SK-N-SH treated with all-trans-retinoic acid at 6 μM for 48 hours (cell line): ENCODE results near the gene TOMM20L.

ENCODE experiments used
- ATAC-seq: fragments of 200-7000 bp; cut with Tn5 transposase; 3 replicates; pipeline ENCODE4 v1.9.1; 2020; ENCODE audit warnings: mild to moderate bottlenecking, moderate library complexity
- ARNTL ChIP-seq: fragments of 450-650 bp; formaldehyde crosslinking; IDR thresholded peaks from 2 replicates; pipeline ENCODE4 v1.5.0; 2020; ENCODE audit warnings: low read depth, mild to moderate bottlenecking, moderate library complexity, borderline replicate concordance
- BACH2 ChIP-seq: fragments of 250-450 bp; sonication (Bioruptor Pico); IDR thresholded peaks from 2 replicates; pipeline ENCODE4 v1.9.0; 2021; ENCODE audit warnings: mild to moderate bottlenecking, borderline replicate concordance
- CREB5 ChIP-seq: fragments of 250-450 bp; sonication (Bioruptor Pico); IDR thresholded peaks from 2 replicates; pipeline ENCODE4 v1.5.1; 2020; ENCODE audit warnings: low read depth, mild to moderate bottlenecking, moderate library complexity
- CSDC2 ChIP-seq: fragments of 250-450 bp; sonication (Bioruptor Pico); IDR thresholded peaks from 2 replicates; pipeline ENCODE4 v1.5.0; 2020; ENCODE audit warnings: mild to moderate bottlenecking, moderate library complexity
- ESRRG ChIP-seq: fragments of 250-450 bp; sonication (Bioruptor Pico); IDR thresholded peaks from 2 replicates; pipeline ENCODE4 v1.6.1; 2021; ENCODE audit warnings: mild to moderate bottlenecking
- GLIS3 ChIP-seq: fragments of 250-450 bp; sonication (Bioruptor Pico); IDR thresholded peaks from 2 replicates; pipeline ENCODE4 v1.5.0; 2020; ENCODE audit warnings: mild to moderate bottlenecking, moderate library complexity
- ISL1 ChIP-seq: fragments of 250-450 bp; sonication (Bioruptor Pico); IDR thresholded peaks from 2 replicates; pipeline ENCODE4 v2.1.2; 2022; ENCODE audit warnings: mild to moderate bottlenecking, moderate library complexity
- OSR1 ChIP-seq: fragments of 250-450 bp; sonication (Bioruptor Pico); IDR thresholded peaks from 2 replicates; pipeline ENCODE4 v1.8.0; 2022; ENCODE audit warnings: moderate library complexity, mild to moderate bottlenecking, inconsistent platforms
- PPARA ChIP-seq: fragments of 250-450 bp; sonication (Bioruptor Pico); IDR thresholded peaks from 2 replicates; pipeline ENCODE4 v1.5.0; 2020; ENCODE audit warnings: mild to moderate bottlenecking, borderline replicate concordance
- RARB ChIP-seq: fragments of 250-450 bp; sonication (Bioruptor Pico); IDR thresholded peaks from 2 replicates; pipeline ENCODE4 v1.8.0; 2021; ENCODE audit warnings: mild to moderate bottlenecking, moderate library complexity
- SNAI2 ChIP-seq: fragments of 250-450 bp; sonication (Bioruptor Pico); IDR thresholded peaks from 2 replicates; pipeline ENCODE4 v1.5.0; 2020; ENCODE audit warnings: mild to moderate bottlenecking, moderate library complexity
- TCF4 ChIP-seq: fragments of 250-450 bp; sonication (Bioruptor Pico); IDR thresholded peaks from 2 replicates; pipeline ENCODE4 v1.8.0; 2021; ENCODE audit warnings: mild to moderate bottlenecking, moderate library complexity, borderline replicate concordance
- TSHZ2 ChIP-seq: fragments of 250-450 bp; sonication (Bioruptor Pico); IDR thresholded peaks from 2 replicates; pipeline ENCODE4 v1.5.0; 2020; ENCODE audit warnings: mild to moderate bottlenecking, moderate library complexity
- ZC3H10 ChIP-seq: fragments of 250-450 bp; sonication (Bioruptor Pico); IDR thresholded peaks from 2 replicates; pipeline ENCODE4 v1.5.1; 2021; ENCODE audit warnings: mild to moderate bottlenecking, moderate library complexity
- ZFP3 ChIP-seq: fragments of 250-450 bp; sonication (Bioruptor Pico); IDR thresholded peaks from 2 replicates; pipeline ENCODE4 v1.5.0; 2020; ENCODE audit warnings: mild to moderate bottlenecking, moderate library complexity
- ZFP30 ChIP-seq: fragments of 450-650 bp; formaldehyde crosslinking; IDR thresholded peaks from 2 replicates; pipeline ENCODE4 v1.5.0; 2022; ENCODE audit warnings: mild to moderate bottlenecking, moderate library complexity
- ZNF565 ChIP-seq: fragments of 450-650 bp; formaldehyde crosslinking; conservative IDR thresholded peaks from 2 replicates; pipeline ENCODE4 v1.5.0; 2020; ENCODE audit warnings: low read depth, mild to moderate bottlenecking, moderate library complexity
- ZNF70 ChIP-seq: fragments of 450-650 bp; formaldehyde crosslinking; IDR thresholded peaks from 2 replicates; pipeline ENCODE4 v1.5.0; 2020; ENCODE audit warnings: mild to moderate bottlenecking, moderate library complexity
- ZNF8 ChIP-seq: fragments of 450-650 bp; formaldehyde crosslinking; IDR thresholded peaks from 2 replicates; pipeline ENCODE4 v1.5.0; 2020; ENCODE audit warnings: mild to moderate bottlenecking, moderate library complexity
- TF ChIP-seq, protein P1 (sequence below): fragments of 250-450 bp; sonication (Bioruptor Pico); IDR thresholded peaks from 2 replicates; pipeline ENCODE4 v1.5.1; 2021; ENCODE audit warnings: mild to moderate bottlenecking, moderate library complexity
- TF ChIP-seq, protein P2 (sequence below): fragments of 250-450 bp; sonication (Bioruptor Pico); IDR thresholded peaks from 2 replicates; pipeline ENCODE4 v1.8.0; 2021; ENCODE audit warnings: low read depth, mild to moderate bottlenecking, moderate library complexity, borderline replicate concordance
- TF ChIP-seq, protein P3 (sequence below): fragments of 250-450 bp; sonication (Bioruptor Pico); IDR thresholded peaks from 2 replicates; pipeline ENCODE4 v1.8.0; 2020; ENCODE audit warnings: mild to moderate bottlenecking, moderate library complexity, borderline replicate concordance

The TOMM20L gene

GRCh38 chr14:58395812-58396788 is at the start of gene TOMM20L:
Gene TOMM20L (plus strand): TSS chr14:58395930. CDS start chr14:58395958, 28 bp downstream.
- peak; percentile 95 for ATAC-seq
- TF ChIP-seq ZC3H10 (CRISPR knock-in tag): no peak
- TF ChIP-seq BACH2: no peak
- TF ChIP-seq SNAI2 (CRISPR knock-in tag): 0 out of 2 replicates have a peak, but pooled peaks have one; percentile 7
- TF ChIP-seq, protein P1, sequence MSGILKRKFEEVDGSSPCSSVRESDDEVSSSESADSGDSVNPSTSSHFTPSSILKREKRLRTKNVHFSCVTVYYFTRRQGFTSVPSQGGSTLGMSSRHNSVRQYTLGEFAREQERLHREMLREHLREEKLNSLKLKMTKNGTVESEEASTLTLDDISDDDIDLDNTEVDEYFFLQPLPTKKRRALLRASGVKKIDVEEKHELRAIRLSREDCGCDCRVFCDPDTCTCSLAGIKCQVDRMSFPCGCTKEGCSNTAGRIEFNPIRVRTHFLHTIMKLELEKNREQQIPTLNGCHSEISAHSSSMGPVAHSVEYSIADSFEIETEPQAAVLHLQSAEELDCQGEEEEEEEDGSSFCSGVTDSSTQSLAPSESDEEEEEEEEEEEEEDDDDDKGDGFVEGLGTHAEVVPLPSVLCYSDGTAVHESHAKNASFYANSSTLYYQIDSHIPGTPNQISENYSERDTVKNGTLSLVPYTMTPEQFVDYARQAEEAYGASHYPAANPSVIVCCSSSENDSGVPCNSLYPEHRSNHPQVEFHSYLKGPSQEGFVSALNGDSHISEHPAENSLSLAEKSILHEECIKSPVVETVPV (CRISPR knock-in tag): no peak
- no peak for TF ChIP-seq CSDC2 (CRISPR knock-in tag)
- no peak for TF ChIP-seq RARB (CRISPR knock-in tag)
- TF ChIP-seq ZFP3: peak; percentile 54; the same call in 1 of the 2 replicates
- TF ChIP-seq CREB5 (CRISPR knock-in tag): no peak
- TF ChIP-seq ZNF70 (CRISPR knock-in tag): no peak
- no peak for TF ChIP-seq ISL1 (CRISPR knock-in tag)
- peak; percentile 56; the same call in 1 of the 2 replicates for TF ChIP-seq TSHZ2 (CRISPR knock-in tag)

DNA sequence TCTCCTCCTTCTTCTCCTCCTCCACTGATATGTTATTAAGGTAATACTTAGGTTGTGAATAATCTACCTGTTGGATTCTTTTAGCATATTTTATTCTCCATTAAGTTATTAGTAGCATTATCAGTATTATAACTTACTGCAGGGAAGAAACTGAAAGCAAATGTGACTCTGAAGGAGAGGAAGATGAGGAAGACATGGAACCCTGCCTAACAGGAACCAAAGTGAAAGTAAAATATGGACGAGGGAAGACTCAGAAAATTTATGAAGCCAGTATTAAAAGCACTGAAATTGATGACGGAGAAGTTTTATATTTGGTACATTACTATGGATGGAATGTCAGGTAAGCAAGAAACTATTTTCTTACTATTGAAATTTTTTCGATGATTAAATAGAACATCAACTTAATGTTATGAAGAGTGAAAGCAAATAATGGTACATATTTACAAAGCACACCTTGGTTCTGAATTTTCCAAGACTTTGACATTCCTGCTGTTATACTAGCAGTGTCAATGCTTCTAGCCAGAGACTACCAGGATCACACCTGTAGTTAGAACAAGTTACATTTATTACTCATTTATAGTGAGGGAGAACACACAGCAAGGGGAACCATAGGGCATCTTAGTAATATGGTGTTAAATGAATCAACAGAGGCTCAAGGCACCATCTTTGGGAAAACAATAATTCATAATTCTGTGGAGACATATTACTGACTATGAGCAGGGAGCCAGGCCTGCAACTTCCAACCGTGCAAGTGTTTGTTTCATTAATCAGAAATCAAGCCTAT is 42.0 kb upstream of the TOMM20L start:
- ATAC-seq: no peak
- no peak for TF ChIP-seq ESRRG (CRISPR knock-in tag)
- TF ChIP-seq BACH2: no peak
- TF ChIP-seq CSDC2 (CRISPR knock-in tag): no peak
- TF ChIP-seq ZNF565 (CRISPR knock-in tag): no peak
- TF ChIP-seq ZNF70 (CRISPR knock-in tag): no peak
- TF ChIP-seq, protein P1 (CRISPR knock-in tag): no peak
- TF ChIP-seq, protein P2, sequence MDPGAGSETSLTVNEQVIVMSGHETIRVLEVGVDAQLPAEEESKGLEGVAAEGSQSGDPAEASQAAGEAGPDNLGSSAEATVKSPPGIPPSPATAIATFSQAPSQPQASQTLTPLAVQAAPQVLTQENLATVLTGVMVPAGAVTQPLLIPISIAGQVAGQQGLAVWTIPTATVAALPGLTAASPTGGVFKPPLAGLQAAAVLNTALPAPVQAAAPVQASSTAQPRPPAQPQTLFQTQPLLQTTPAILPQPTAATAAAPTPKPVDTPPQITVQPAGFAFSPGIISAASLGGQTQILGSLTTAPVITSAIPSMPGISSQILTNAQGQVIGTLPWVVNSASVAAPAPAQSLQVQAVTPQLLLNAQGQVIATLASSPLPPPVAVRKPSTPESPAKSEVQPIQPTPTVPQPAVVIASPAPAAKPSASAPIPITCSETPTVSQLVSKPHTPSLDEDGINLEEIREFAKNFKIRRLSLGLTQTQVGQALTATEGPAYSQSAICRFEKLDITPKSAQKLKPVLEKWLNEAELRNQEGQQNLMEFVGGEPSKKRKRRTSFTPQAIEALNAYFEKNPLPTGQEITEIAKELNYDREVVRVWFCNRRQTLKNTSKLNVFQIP (CRISPR knock-in tag): no peak
- no peak for TF ChIP-seq ZFP30 (CRISPR knock-in tag)
- TF ChIP-seq ZC3H10 (CRISPR knock-in tag): no peak
- no peak for TF ChIP-seq SNAI2 (CRISPR knock-in tag)
- TF ChIP-seq RARB (CRISPR knock-in tag): no peak
- TF ChIP-seq CREB5 (CRISPR knock-in tag): no peak
- no peak for TF ChIP-seq GLIS3 (CRISPR knock-in tag)
- TF ChIP-seq TCF4 (CRISPR knock-in tag): no peak
- TF ChIP-seq ZFP3: no peak
- no peak for TF ChIP-seq PPARA
- no peak for TF ChIP-seq ARNTL
- TF ChIP-seq ZNF8: no peak
- TF ChIP-seq OSR1 (CRISPR knock-in tag): no peak
- TF ChIP-seq, protein P3, sequence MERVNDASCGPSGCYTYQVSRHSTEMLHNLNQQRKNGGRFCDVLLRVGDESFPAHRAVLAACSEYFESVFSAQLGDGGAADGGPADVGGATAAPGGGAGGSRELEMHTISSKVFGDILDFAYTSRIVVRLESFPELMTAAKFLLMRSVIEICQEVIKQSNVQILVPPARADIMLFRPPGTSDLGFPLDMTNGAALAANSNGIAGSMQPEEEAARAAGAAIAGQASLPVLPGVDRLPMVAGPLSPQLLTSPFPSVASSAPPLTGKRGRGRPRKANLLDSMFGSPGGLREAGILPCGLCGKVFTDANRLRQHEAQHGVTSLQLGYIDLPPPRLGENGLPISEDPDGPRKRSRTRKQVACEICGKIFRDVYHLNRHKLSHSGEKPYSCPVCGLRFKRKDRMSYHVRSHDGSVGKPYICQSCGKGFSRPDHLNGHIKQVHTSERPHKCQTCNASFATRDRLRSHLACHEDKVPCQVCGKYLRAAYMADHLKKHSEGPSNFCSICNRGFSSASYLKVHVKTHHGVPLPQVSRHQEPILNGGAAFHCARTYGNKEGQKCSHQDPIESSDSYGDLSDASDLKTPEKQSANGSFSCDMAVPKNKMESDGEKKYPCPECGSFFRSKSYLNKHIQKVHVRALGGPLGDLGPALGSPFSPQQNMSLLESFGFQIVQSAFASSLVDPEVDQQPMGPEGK: no peak
